Pons (tissue), 1 donor: ENCODE measurements around the gene WDR64.
"Not testable (repeated sequence)": the region's sequence is repeated elsewhere in the genome, so short reads cannot be mapped to it uniquely, and the experiment has no call there.

Source experiments
- DNase-seq: peaks from one replicate; pipeline ENCODE4 v3.0.0-alpha.2; 2016; ENCODE audit warnings: low spot score

WDR64 gene

GRCh38 chr1:241800640-241801039 is 148.6 kb downstream of the WDR64 start:
- no peak for DNase-seq

- DNase-seq: no peak
These were observed 150.8 kb downstream of the WDR64 start for GRCh38 chr1:241802863-241803262.

DNA sequence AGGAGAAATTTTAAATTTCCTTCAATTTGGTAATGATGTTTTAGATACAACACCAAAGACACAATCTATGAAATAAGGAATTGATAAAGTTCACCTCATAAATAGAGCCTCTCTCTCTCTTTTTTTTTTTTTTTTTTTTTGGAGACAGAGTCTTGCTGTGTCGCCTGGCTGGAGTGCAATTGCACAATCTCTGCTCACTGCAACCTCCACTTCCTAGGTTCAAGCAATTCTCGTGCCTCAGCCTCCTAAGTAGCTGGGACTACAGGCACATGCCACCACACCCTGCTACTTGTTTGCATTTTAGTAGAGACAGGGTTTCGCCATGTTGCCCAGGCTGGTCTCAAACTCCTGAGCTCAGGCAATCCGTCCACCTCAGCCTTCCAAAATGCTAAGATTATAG is 152.6 kb downstream of the WDR64 start:
- not testable (repeated sequence) for DNase-seq

GRCh38 chr1:241808265-241808664 is 156.2 kb downstream of the WDR64 start:
- DNase-seq: no peak

GRCh38 chr1:241810769-241811405 is 158.8 kb downstream of the WDR64 start:
- no peak for DNase-seq

DNA sequence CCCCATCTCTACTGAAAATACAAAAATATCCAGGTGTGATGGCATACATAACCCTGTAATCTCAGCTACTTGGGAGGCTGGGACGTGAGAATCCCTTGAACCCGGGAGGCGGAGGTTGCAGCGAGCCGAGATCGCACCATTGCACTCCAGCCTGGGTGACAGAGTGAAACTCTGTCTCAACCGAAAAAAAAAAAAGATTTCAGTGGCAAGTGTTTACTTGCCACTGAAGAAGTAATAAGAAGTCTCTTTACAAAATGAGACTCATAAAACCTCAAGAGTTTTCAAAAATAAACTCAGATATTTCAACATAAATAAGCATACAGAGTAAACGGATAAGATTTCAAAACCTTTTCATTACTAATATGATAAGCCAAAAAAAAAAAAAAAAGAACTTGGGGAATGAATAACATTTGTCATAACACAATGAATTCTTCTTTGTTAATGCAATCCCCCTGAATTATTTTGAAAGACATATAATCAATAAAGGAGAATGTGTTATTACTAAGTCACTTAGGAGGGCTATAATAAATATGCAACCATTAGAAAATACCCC is 161.8 kb downstream of the WDR64 start:
- no peak for DNase-seq

DNA sequence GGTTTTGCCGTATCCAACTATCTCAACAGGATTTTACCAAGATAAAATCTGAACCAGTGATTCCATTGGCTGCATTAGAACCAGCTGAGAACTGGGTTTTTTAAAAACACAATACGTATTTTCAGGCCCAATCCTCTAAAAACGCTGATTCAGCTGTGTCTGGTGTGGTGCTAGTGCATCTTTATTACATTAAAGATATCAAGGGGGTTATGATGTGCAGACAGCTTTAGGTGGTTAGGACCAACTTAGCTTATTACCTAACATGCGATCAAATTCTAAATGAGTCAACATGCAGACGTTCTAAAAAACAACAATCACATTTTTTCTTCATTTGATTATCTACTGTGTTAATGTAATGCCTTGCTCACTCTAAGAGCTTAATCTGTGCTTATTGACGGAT is 163.9 kb downstream of the WDR64 start:
- DNase-seq: no peak

DNA sequence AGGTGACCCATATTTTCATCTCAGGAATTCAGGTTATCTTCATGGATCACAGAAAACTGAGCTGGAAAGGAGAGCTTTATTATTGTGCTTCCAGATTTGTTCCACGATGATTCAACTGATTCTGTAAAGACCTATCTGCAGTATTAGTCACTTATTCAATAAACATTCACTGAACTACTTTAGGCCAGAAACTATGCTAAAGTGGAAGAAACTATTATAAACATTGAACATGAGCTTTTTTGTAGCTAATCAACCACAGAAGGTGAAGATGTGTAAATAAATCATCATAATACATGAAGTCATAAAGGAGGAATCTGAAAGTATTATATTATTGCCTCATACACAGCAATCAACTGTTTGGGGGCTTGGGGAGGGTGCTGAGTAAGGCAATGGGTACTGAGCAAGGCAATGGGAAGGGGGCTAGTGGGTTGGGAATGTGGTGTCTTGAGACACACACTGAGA is 165.3 kb downstream of the WDR64 start:
- no peak for DNase-seq

- DNase-seq: no peak
These were observed 166.0 kb downstream of the WDR64 start for GRCh38 chr1:241817956-241818612.

DNA sequence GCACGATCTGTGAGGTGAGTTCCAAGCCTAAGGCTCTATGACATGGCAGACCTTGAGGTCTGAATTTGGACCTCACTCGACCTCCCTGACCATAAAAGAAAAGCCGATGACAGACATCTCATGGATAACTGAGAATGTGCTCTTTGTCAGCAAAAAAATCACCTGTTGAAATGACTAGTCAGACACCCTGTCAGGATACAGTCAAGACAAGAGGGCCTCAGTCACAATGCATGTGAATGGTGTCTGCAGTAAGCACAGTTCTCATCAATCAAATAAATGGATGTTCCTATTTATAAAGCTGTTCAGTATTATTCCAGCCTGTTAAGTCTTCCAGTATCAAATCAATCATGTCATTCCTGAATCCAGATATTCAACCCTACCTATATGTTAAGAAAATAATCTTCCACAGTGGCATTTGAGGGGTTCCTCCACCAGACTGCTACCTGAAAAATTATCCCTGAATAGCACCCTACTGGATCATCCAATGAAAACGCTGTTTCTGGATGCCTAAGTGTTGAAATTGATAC is 167.3 kb downstream of the WDR64 start:
- DNase-seq: no peak

DNA sequence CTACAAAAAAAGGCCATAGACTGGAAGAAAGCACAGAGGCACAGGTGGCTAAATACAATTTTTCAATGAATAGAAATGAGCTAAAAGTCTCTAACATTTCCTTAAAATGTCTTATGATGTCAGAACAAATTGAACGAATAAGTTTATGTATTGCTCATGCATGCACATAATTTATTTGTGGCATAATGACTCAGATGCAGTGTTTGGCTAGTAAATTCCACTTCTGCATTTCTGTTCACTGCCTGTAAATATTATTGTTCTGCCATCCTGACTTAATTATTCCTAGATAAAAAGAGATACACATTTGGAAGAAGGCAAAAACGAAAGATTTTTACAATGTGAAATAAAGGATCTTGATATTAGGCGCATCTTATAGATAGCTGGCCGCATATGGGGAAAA is 169.3 kb downstream of the WDR64 start:
- no peak for DNase-seq

- DNase-seq: no peak
These were observed 170.8 kb downstream of the WDR64 start for GRCh38 chr1:241822846-241823245.

DNA sequence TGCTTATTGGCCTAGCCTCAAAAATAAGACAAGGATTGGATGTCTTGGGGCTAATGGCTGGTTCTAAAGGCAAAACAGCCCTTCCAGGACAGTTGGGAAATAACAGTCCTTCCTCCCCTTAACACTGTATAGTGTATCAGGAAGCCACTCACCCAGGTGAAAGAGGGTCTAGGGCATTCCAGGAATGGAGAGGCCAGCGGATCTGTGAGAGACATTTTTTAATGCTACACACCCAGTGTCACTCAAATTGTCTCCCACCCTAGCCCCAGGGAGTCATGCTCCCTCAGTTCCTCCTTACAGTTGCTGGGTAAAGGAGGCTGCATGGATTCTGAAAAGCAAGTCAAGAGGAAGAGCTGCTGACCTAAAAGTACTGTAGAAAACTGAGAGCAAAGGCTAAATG is 171.8 kb downstream of the WDR64 start:
- DNase-seq: no peak

GRCh38 chr1:241825581-241825980 is 173.5 kb downstream of the WDR64 start:
- DNase-seq: no peak

DNA sequence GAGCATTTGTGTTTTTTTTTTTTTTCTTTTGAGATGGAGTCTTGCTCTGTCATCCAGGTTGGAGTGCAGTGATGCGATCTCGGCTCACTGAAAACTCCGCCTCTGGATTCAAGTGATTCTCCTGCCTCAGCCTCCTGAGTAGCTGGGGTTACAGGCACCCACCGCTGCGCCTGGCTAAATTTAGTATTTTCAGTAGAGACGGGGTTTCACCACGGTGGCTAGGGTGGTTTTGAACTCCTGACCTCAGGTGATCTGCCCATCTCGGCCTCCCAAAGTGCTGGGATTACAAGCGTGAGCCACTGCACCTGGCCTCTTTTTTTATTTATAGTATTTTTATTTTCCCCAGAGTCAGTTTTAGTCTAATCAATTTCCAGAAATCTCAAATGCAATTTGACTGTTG is 174.5 kb downstream of the WDR64 start:
- not testable (repeated sequence) for DNase-seq

GRCh38 chr1:241827264-241827663 is 175.2 kb downstream of the WDR64 start:
- DNase-seq: no peak

DNA sequence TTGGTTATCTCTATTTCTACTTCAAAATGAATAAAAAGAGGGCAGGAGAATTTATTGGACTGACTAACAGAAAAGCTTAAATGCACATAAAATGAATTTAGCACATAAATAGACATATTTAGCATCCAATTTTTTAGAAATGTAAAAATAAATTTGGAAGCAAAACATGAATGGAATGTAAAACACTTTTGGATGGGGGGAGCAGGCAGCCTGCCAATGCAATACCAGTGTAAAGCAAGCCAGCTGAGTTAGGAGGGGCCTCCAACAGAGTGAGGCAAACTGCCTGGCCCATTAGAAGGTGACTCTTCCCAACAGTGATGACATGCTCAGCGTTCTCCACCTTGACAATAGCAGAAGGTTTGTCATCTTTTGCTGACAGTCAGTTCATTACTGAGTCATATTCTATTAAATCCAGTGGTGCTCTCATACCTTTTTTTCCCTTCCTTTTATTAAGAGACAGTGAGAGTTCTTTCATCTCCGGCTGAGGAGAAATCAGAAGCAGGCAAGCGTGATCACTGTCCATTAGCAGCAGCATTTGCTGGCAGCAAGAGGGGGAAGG is 176.5 kb downstream of the WDR64 start:
- no peak for DNase-seq

- DNase-seq: no peak
These were observed 177.4 kb downstream of the WDR64 start for GRCh38 chr1:241829468-241829867.

GRCh38 chr1:241834733-241835377 is 182.8 kb downstream of the WDR64 start:
- DNase-seq: peak; percentile 71

- no peak for DNase-seq
These were observed 184.9 kb downstream of the WDR64 start for GRCh38 chr1:241836941-241837340.

DNA sequence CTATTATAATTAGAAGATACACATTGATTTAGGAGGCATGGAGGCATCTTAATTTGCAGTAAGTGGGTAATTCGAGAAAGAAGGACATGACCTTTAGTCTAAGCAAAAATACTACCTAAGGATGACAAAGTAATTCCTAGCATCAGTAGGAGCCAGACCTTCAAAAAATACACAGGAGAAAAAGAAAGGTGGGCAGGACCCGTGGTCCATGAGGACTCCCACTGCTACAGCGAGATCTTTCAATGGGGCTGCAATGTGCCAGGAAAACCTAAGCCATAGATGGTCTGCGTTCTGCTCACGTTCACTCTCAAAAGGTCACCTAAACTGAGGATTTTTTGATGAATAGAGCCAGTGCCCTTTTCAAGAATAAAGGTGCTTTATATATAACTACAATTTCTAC is 185.3 kb downstream of the WDR64 start:
- no peak for DNase-seq

DNA sequence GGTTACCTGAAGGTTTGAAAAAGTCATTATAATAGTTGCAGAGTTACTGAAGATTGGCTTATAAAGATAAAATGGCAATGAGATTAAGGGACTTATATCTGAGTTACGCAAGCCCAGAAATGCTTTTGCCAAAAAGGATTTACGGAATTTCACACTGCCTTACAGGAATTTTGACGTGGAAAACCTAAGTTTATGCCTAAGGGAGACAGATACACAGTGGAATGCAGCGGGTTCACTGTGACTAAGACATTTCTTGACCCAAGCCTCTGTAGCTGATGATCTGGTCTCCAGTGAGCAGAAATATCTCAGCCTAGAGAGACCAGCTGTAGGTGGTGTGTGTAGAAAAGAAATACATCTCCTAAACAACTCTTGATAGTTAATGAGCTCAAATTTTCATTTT is 185.8 kb downstream of the WDR64 start:
- no peak for DNase-seq

DNA sequence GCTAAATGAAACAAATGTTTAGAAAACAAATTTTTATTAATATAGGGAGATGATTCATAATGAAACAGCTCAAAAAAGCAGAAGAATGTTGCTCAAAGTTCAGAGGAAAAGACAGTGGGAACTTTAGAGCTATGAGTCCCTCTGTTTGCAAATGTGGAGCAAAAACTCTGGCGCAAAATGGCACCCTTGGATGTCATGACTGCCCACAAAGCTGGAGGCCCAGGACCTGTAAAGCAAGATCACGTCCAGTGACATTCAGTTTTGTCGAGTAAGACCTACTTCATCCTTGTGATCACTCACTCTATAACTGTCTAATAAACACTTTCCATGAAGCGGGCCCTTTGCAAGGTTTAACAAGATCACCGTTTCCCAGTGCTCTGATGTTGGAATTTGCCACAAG is 186.8 kb downstream of the WDR64 start:
- DNase-seq: no peak
